Activated T-cell treated with anti-CD3 and anti-CD28 coated beads, Interleukin-2, amount 50 U/mL, for 24 hours (primary cell): ENCODE results near the gene SLC2A5.

Experiments used
- DNase-seq: peaks from one replicate; pipeline ENCODE4 v3.0.0-alpha.2; 2020
- H3K27ac Mint-ChIP-seq: 2 replicates; pipeline ENCODE4 v1.8.0; 2020; ENCODE audit warnings: mild to moderate bottlenecking, mixed read lengths
- H3K27me3 Mint-ChIP-seq: 2 replicates; pipeline ENCODE4 v1.8.0; 2020; ENCODE audit warnings: mixed read lengths
- H3K36me3 Mint-ChIP-seq: 2 replicates; pipeline ENCODE4 v1.8.0; 2020; ENCODE audit warnings: low read depth, mixed read lengths
- H3K4me1 Mint-ChIP-seq: 2 replicates; pipeline ENCODE4 v1.8.0; 2020; ENCODE audit warnings: low read depth, mixed read lengths
- H3K4me3 Mint-ChIP-seq: 2 replicates; pipeline ENCODE4 v1.8.0; 2020; ENCODE audit warnings: mild to moderate bottlenecking, moderate library complexity, mixed read lengths
- H3K9me3 Mint-ChIP-seq: 2 replicates; pipeline ENCODE4 v1.8.0; 2020; ENCODE audit warnings: mixed read lengths

Gene SLC2A5

DNA sequence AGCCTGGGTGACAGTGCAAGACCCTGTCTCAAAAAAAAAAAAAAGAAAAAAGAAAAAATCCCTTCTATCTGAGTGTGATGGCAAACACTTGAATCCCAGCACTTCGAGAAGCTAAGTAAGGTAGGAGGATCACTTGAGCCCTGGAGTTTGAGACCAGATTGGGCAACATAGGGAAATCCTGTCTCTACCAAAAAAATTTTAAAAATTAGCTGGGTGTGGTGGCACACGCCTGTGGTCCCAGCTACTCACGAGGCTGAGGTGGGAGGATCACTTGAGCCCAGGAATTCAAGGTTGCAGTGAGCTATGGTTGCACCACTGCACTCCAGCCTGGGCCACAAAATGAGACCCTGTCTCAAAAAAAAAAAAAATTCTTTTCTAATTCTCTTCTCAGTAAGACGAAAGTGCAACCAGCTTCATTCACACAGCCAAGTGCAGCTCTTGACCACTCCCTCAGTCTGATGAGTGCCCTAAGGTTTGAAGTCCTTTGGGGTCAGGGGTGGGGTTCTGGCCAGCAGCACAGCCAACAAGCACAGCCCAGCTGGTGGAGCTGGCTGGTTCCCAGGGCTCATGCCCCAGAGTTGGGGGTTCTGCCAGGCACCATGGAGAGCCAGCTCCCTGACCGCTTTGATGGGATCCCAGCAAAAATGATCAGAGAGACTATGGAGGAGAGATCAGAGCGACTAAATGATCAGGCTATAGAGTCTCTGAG is 8.0 kb downstream of the SLC2A5 start:
- H3K4me1 Mint-ChIP-seq: no peaks in the 10 kb centered on the region
- H3K27ac Mint-ChIP-seq: no peak overlapping the region
- H3K27me3 Mint-ChIP-seq: no peaks in the 10 kb centered on the region
- no peak for DNase-seq
- H3K36me3 Mint-ChIP-seq: no peaks in the 10 kb centered on the region
- no peak overlapping the region for H3K4me3 Mint-ChIP-seq
- H3K9me3 Mint-ChIP-seq: no peaks in the 10 kb centered on the region

GRCh38 chr1:9059891-9060744 is 9.3 kb downstream of the SLC2A5 start:
- Mint-ChIP-seq H3K27me3 (no peaks in the 10 kb centered on the region), H3K4me3 (no peak overlapping the region), H3K36me3 (no peaks in the 10 kb centered on the region), H3K4me1 (no peaks in the 10 kb centered on the region), H3K27ac (no peak overlapping the region), H3K9me3 (no peaks in the 10 kb centered on the region)
- no peak for DNase-seq

- Mint-ChIP-seq H3K27ac (no peak overlapping the region), H3K4me1 (no peaks in the 10 kb centered on the region), H3K4me3 (no peak overlapping the region), H3K27me3 (no peaks in the 10 kb centered on the region), H3K36me3 (no peaks in the 10 kb centered on the region), H3K9me3 (no peaks in the 10 kb centered on the region)
- no peak for DNase-seq
Observed at GRCh38 chr1:9058465-9058864, 11.0 kb downstream of the SLC2A5 start.

GRCh38 chr1:9057851-9058250 is 11.6 kb downstream of the SLC2A5 start:
- Mint-ChIP-seq H3K9me3 (no peaks in the 10 kb centered on the region), H3K36me3 (no peaks in the 10 kb centered on the region), H3K4me1 (no peaks in the 10 kb centered on the region), H3K27ac (no peak overlapping the region), H3K4me3 (no peak overlapping the region), H3K27me3 (no peaks in the 10 kb centered on the region)
- DNase-seq: no peak

DNA sequence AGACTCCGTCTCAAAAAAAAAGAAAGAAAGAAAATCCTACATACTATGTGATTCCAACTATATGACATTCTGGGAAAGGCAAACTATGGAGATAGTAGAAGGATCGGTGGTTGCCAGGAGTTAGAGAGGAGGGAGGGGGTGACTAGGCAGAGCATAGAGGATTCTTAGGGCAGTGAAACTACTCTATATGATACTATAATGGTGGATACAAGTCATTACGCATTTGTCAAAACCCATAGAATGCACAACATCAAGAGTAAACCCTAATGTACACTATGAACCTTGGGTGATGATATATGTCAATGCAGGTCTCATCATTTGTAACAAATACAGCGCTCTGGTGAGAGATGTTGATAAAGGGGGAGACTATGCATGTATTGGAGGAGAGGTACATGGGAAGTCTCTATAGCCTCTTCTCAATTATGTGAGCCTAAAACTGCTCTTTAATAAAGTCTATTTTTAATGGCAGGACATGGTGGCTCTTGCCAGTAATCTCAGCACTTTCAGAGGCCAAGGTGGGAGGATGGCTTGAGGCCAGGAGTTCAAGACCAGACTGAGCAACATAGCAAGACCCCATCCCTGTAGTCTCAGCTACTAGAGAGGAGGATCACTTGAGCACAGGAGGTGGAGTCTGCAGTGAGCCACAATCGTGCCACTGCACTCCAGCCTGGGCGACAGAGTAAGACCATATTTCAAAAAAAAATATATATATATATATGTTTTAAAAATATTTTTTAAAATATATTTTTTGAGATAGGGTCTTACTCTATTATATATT is 17.0 kb downstream of the SLC2A5 start:
- Mint-ChIP-seq H3K9me3 (no peaks in the 10 kb centered on the region), H3K27ac (no peak overlapping the region), H3K4me3 (no peak overlapping the region), H3K36me3 (no peaks in the 10 kb centered on the region), H3K4me1 (no peaks in the 10 kb centered on the region), H3K27me3 (peaks cover 2% of the 10 kb centered on the region)
- DNase-seq: no peak

DNA sequence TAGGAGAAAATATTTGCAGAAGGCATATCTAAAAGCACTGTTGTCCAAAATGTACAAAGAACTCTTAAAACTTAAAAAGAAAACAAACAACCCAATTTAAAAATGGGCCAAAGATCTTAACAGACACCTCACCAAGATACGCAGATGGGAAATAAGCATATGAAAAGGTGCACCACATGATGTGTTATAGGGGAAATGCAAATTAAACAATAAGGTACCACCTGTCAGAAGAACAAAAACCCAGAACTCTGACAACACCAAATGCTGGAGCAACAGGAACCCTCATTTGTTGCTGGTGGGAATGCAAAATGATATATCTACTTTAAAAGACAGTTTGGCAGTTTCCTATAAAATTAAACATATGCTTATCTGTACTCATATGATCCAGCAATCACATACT is 18.1 kb downstream of the SLC2A5 start:
- H3K27ac Mint-ChIP-seq: no peak overlapping the region
- no peak overlapping the region for H3K4me3 Mint-ChIP-seq
- no peaks in the 10 kb centered on the region for H3K4me1 Mint-ChIP-seq
- H3K27me3 Mint-ChIP-seq: peaks cover 2% of the 10 kb centered on the region
- DNase-seq: no peak
- no peaks in the 10 kb centered on the region for H3K9me3 Mint-ChIP-seq
- no peaks in the 10 kb centered on the region for H3K36me3 Mint-ChIP-seq

GRCh38 chr1:9050803-9051202 is 18.6 kb downstream of the SLC2A5 start:
- H3K27me3 Mint-ChIP-seq: peaks cover 2% of the 10 kb centered on the region
- no peaks in the 10 kb centered on the region for H3K36me3 Mint-ChIP-seq
- no peak overlapping the region for H3K4me3 Mint-ChIP-seq
- no peak for DNase-seq
- H3K9me3 Mint-ChIP-seq: no peaks in the 10 kb centered on the region
- H3K4me1 Mint-ChIP-seq: no peaks in the 10 kb centered on the region
- no peak overlapping the region for H3K27ac Mint-ChIP-seq

- Mint-ChIP-seq H3K36me3 (no peaks in the 10 kb centered on the region), H3K4me1 (no peaks in the 10 kb centered on the region), H3K27me3 (peaks cover 2% of the 10 kb centered on the region), H3K27ac (no peak overlapping the region), H3K4me3 (no peak overlapping the region), H3K9me3 (no peaks in the 10 kb centered on the region)
- no peak for DNase-seq
Observed at GRCh38 chr1:9048551-9048950, 20.9 kb downstream of the SLC2A5 start.

- Mint-ChIP-seq H3K4me1 (no peaks in the 10 kb centered on the region), H3K9me3 (no peaks in the 10 kb centered on the region), H3K36me3 (no peaks in the 10 kb centered on the region), H3K27me3 (peaks cover 2% of the 10 kb centered on the region), H3K27ac (no peak overlapping the region), H3K4me3 (no peak overlapping the region)
- DNase-seq: no peak
Observed at GRCh38 chr1:9047019-9047418, 22.4 kb downstream of the SLC2A5 start.

DNA sequence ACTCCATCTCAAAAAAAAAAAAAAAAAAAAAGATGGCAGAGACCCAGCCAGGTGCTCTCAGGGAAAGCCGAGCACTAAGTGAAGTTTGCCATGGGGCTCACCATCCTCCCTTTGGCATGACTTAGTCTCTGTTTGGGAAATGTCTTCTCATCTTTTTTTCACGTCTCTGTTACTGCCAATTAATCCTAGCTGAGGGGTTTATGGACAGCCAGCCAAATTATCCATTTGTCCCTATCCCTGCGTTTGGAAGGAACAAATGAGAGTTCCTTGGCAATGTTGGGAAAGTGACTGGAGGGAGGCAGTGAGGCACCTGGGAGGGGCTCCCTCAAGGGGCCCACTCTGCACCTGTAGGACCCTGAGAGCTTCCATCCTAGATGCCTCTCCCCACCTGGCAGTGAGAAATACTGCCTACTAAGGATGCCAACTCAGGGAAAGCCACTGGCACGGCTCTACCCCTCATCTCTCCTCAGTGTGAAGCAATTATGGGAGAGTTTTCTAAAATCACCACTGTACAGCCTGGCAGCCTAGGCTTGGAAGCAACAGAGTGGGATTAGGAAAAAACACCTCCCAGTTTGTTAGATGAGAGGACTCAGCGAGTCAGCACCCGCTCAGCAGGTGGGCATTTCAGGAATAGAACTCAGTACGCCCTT is 23.4 kb downstream of the SLC2A5 start:
- no peaks in the 10 kb centered on the region for H3K4me1 Mint-ChIP-seq
- no peaks in the 10 kb centered on the region for H3K9me3 Mint-ChIP-seq
- H3K27me3 Mint-ChIP-seq: peaks cover 2% of the 10 kb centered on the region
- DNase-seq: no peak
- H3K36me3 Mint-ChIP-seq: no peaks in the 10 kb centered on the region
- no peak overlapping the region for H3K27ac Mint-ChIP-seq
- no peak overlapping the region for H3K4me3 Mint-ChIP-seq

DNA sequence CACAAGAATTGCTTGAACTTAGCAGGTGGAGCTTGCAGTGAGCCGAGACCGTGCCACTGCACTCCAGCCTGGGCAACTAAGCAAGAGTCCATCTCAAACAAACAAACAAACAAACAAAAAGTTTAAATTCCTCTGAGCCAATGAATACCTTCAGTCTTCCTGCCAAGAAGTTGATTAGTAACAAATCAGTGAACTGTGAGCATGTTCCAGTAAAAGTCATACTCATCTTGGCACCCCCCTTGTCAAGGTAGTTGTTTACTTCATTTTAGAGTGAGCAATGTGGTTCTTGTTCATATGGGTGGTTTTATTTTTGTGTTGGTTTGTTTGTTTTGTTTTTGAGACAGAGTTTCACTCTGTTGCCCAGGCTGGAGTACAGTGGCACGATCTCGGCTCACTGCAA is 25.2 kb downstream of the SLC2A5 start:
- DNase-seq: no peak
- H3K4me1 Mint-ChIP-seq: no peaks in the 10 kb centered on the region
- no peaks in the 10 kb centered on the region for H3K36me3 Mint-ChIP-seq
- H3K27ac Mint-ChIP-seq: no peak overlapping the region
- H3K27me3 Mint-ChIP-seq: peaks cover 2% of the 10 kb centered on the region
- H3K4me3 Mint-ChIP-seq: no peak overlapping the region
- H3K9me3 Mint-ChIP-seq: no peaks in the 10 kb centered on the region

DNA sequence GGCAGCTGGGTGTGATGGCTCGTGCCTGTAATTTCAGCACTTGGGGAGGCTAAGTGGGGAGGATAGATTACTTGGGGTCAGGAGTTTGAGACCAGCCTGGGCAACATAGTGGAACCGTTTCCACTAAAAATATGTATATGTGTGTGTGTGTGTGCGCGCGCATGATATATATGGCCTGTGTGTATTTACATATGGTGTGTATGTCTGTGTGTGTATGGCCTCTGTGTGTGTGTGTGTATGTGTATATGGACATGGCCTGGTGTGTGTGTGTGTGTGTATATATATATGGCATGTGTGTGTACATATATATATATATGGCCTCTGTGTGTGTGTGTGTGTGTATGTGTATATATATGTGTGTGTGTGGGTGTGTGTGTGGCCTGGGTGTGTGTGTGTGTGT is 27.2 kb downstream of the SLC2A5 start:
- Mint-ChIP-seq H3K27ac (no peak overlapping the region), H3K27me3 (no peaks in the 10 kb centered on the region), H3K4me1 (no peaks in the 10 kb centered on the region), H3K36me3 (no peaks in the 10 kb centered on the region), H3K9me3 (no peaks in the 10 kb centered on the region), H3K4me3 (no peak overlapping the region)
- no peak for DNase-seq

GRCh38 chr1:9041116-9041779 is 28.2 kb downstream of the SLC2A5 start:
- DNase-seq: no peak
- H3K27ac Mint-ChIP-seq: no peak overlapping the region
- no peaks in the 10 kb centered on the region for H3K9me3 Mint-ChIP-seq

GRCh38 chr1:9040659-9041030 is 28.8 kb downstream of the SLC2A5 start:
- Mint-ChIP-seq H3K27ac (no peak overlapping the region), H3K27me3 (no peaks in the 10 kb centered on the region), H3K36me3 (no peaks in the 10 kb centered on the region), H3K4me3 (no peak overlapping the region), H3K4me1 (no peaks in the 10 kb centered on the region), H3K9me3 (peaks cover under 1% of the 10 kb centered on the region)
- no peak for DNase-seq

More at GRCh38 chr1:9041116-9041779, 28.2 kb downstream of the SLC2A5 start:
- no peaks in the 10 kb centered on the region for H3K36me3 Mint-ChIP-seq
- no peak overlapping the region for H3K4me3 Mint-ChIP-seq
- H3K4me1 Mint-ChIP-seq: no peaks in the 10 kb centered on the region
- H3K27me3 Mint-ChIP-seq: no peaks in the 10 kb centered on the region
